Measurements from ENCODE around the gene DEXI. TPM values are rescaled to one million over a fixed set of nuclear protein-coding genes. Genes with fewer than 3 reads are reported as not detected.

DEXI gene
- total RNA-seq, 1 experiment from 2014 or later = 28.3 TPM

GRCh38 chr16:10959161-10959560, 16.9 kb upstream of the DEXI start:
- Histone ChIP-seq H4K8ac (replicated peaks; ENCODE audit: insufficient read length, low read depth, low read length) (no peak overlapping the region), H3K4me2 (ENCODE audit: insufficient read depth, insufficient read length, low read length) (no peak overlapping the region), H2BK120ac (ENCODE audit: low read depth, low read length, poor library complexity, severe bottlenecking) (no peak overlapping the region), H2BK12ac (ENCODE audit: insufficient read length, low read depth, low read length) (no peak overlapping the region), H2BK15ac (ENCODE audit: low read depth, low read length) (no peak overlapping the region), H3K23me2 (ENCODE audit: insufficient read length, low read depth, low read length, poor library complexity, severe bottlenecking) (no peaks in the 10 kb centered on the region), H3K79me2 (ENCODE audit: insufficient read depth, low read length) (no peaks in the 10 kb centered on the region), H4K91ac (ENCODE audit: insufficient read length, low read depth, low read length) (no peak overlapping the region), H4K5ac (ENCODE audit: insufficient read length, low read depth, low read length) (no peak overlapping the region), H2AK5ac (ENCODE audit: insufficient read length, low read length) (no peak overlapping the region), H4K20me1 (ENCODE audit: control insufficient read depth, insufficient read depth, insufficient read length) (no peaks in the 10 kb centered on the region), H3K27ac (ENCODE audit: insufficient read length, low read depth, low read length) (no peak overlapping the region), H3K4ac (ENCODE audit: low read depth, low read length) (no peak overlapping the region), H2BK20ac (ENCODE audit: low read depth, low read length, poor library complexity, severe bottlenecking) (no peak overlapping the region), H3K27me3 (ENCODE audit: insufficient read depth, low read length) (no peaks in the 10 kb centered on the region), H3K4me1 (ENCODE audit: insufficient read depth, low read length) (no peaks in the 10 kb centered on the region), H3K14ac (ENCODE audit: insufficient read depth, low read length) (no peak overlapping the region), H2AFZ (ENCODE audit: low read length) (no peak overlapping the region), H3K23ac (ENCODE audit: insufficient read length, low read depth, low read length) (no peak overlapping the region), H3K18ac (ENCODE audit: insufficient read length, low read depth, low read length) (no peak overlapping the region), H2BK5ac (ENCODE audit: insufficient read length, low read length) (no peak overlapping the region), H3K9ac (ENCODE audit: extremely low read depth, insufficient read length, low read length) (no peak overlapping the region), H3T11ph (ENCODE audit: low read length) (no peak overlapping the region), H3K9me3 (ENCODE audit: control insufficient read depth, low read depth, low read length) (no peaks in the 10 kb centered on the region), H3K56ac (ENCODE audit: insufficient read length, low read depth, low read length) (no peak overlapping the region), H3K79me1 (ENCODE audit: insufficient read depth, low read depth, low read length, poor library complexity, severe bottlenecking) (peaks cover 3% of the 10 kb centered on the region)
- WGBS (ENCODE audit: extremely low coverage, insufficient read length, low lambda C conversion rate) = no CpG with 5 or more reads among the region's 5 CpGs
- H3K4me1 Mint-ChIP-seq = peaks cover 1 to 3% of the 10 kb centered on the region in 2 experiments
- 0 out of 7 replicates have a peak overlapping the region, but pooled peaks of 1 of the 3 experiments have one; percentile 57 for H3K27ac Mint-ChIP-seq
- H3K4me3 Mint-ChIP-seq = no peak overlapping the region
- peaks cover 0 to 18% (median 5%) of the 10 kb centered on the region in 3 experiments; a peak in 5 of 7 replicates for H3K36me3 Mint-ChIP-seq (ENCODE audit: insufficient read depth in 1 of 3, low read depth in 3 of 3)
- H3K9me3 Mint-ChIP-seq = no peaks in the 10 kb centered on the region
- DNase-seq = no peak
- TF ChIP-seq CTCF (conservative IDR thresholded peaks at IDR 0.05) = no peak
- no peaks in the 10 kb centered on the region for H3K27me3 Mint-ChIP-seq (ENCODE audit: low read depth)

All from H9 (cell line).